Natural killer cell (primary cell): ENCODE data around the gene KDM4C. TPM values are rescaled to one million over a fixed set of nuclear protein-coding genes. Genes with fewer than 3 reads are reported as not detected.

Experiments used
- ATAC-seq, 3 donors: fragments of 150-1000 bp in 2 of 3; fragments of 200-7000 bp in 1 of 3; cut with Tn5 transposase; 1 replicate in 1 of 3; 2 replicates in 2 of 3; pipeline ENCODE4 v1.10.0; 2021; ENCODE audit warnings: mild to moderate bottlenecking in 2 of 3, moderate library complexity in 2 of 3
- DNase-seq, 2 donors: peaks; one replicate each; pipeline versions ENCODE4 v3.0.0 to v3.0.0-alpha.2; 2013 to 2021; ENCODE audit warnings: mixed read lengths in 1 of 2
- H3K27ac ChIP-seq: one replicate; pipeline ENCODE4 v1.5.1; 2013; ENCODE audit warnings: mild to moderate bottlenecking, low read length
- H3K27me3 ChIP-seq: one replicate; pipeline ENCODE4 v1.6.1; 2013; ENCODE audit warnings: low read length; ENCODE audit not compliant: control insufficient read depth, insufficient read depth
- H3K36me3 ChIP-seq: one replicate; pipeline ENCODE4 v1.6.1; 2013; ENCODE audit warnings: low read length; ENCODE audit not compliant: control insufficient read depth, insufficient read depth
- H3K4me1 ChIP-seq: one replicate; pipeline ENCODE4 v1.6.1; 2013; ENCODE audit warnings: low read length; ENCODE audit not compliant: control insufficient read depth, insufficient read depth
- H3K4me3 ChIP-seq: one replicate; pipeline ENCODE4 v1.5.1; 2013; ENCODE audit warnings: low read length
- H3K9me3 ChIP-seq: one replicate; pipeline ENCODE4 v1.6.1; 2013; ENCODE audit warnings: low read length; ENCODE audit not compliant: control insufficient read depth, insufficient read depth
- H3K27ac Mint-ChIP-seq, 2 donors: one replicate each; pipeline ENCODE4 v1.8.0; 2022; ENCODE audit warnings: mild to moderate bottlenecking in 2 of 2, mixed read lengths in 2 of 2, moderate library complexity in 1 of 2
- H3K27me3 Mint-ChIP-seq, 2 donors: one replicate each; pipeline ENCODE4 v1.8.0; 2022; ENCODE audit warnings: low read depth in 2 of 2, mixed read lengths in 2 of 2
- H3K36me3 Mint-ChIP-seq: one replicate; pipeline ENCODE4 v1.8.0; 2022; ENCODE audit warnings: mixed read lengths
- H3K4me1 Mint-ChIP-seq, 2 donors: one replicate each; pipeline ENCODE4 v1.8.0; 2022; ENCODE audit warnings: mixed read lengths in 2 of 2
- H3K4me3 Mint-ChIP-seq: one replicate; pipeline ENCODE4 v1.8.0; 2022; ENCODE audit warnings: mild to moderate bottlenecking, moderate library complexity, mixed read lengths
- H3K9me3 Mint-ChIP-seq, 2 donors: one replicate each; pipeline ENCODE4 v1.8.0; 2022; ENCODE audit warnings: mixed read lengths in 2 of 2
- WGBS: methylation state at CpG from one replicate; pipeline ENCODE4 v1.1.7; 2013; ENCODE audit warnings: missing lambda C conversion rate; ENCODE audit not compliant: insufficient coverage; 5-methylcytosine and 5-hydroxymethylcytosine counted together
- intact Hi-C: fragments of 100-400 bp; cut with micrococcal nuclease; formaldehyde crosslinking; loops from one replicate; pipeline ENCODE4 v1.14.2; 2022
- total RNA-seq, 4 donors: library from RNA; stranded (reverse); fragments of 120-200 nt in 1 of 4; gene quantifications; one replicate each; pipeline versions ENCODE4 v1.2.3 to v1.2.4, GENCODE V29; 2013 to 2022
- TF ChIP-seq, protein P1 (sequence below): fragments of 200-600 bp; IDR thresholded peaks from one replicate; pipeline ENCODE4 v1.8.0; 2022; ENCODE audit warnings: antibody characterized with exemption

Gene KDM4C
- total RNA-seq, 3 donors from 2014 or later (not counting 1 experiment from before 2014, with no cell fraction given) = 115 to 137 (median 116) TPM

DNA sequence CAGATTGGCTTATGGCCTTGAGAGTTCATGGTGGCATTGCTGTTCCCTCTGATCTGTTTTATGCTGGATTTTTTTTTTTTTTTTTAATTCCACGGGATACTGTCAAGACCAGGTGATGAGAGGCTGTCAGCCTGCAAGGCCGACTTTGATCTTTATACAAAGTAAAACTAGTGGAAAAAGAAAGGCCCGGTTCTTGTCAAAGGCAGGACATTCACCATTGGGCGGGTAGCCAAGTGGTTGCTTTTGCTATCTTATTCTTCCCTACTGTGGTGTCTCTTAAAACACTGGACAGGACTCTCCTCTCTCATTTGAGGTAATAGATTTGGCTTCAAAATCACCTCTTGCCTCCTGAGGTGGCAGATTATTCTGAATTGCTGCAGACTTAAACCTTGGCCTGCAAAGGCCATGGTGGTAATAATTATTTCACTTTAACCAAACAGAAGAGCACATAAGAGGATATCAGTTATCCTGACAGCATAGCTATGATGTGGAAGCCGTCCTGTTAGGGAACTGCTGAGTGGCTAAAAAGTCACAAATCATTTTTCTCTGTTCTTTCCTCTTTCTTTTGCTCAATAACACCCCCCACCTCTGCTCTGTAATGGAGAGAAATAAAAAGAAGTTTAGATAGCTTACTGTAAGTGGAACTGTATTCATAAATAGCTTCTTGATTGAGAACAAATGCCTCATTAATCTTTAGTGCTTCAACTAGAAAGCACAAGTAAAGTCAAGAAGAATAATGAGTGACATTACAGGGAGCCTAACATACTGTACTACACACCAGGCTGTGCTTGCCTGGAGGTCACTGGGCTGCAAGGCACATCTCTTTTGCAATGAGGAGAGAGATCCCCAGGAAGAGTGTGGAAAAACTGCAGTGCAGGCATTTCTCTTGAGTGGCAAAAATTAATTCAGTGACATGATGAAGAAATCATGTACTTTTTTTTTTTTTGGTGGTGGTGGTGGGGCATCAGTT is 275.6 kb downstream of the KDM4C start:
- Mint-ChIP-seq H3K27ac (no peak overlapping the region), H3K27me3 (no peaks in the 10 kb centered on the region), H3K9me3 (no peaks in the 10 kb centered on the region), H3K4me3 (no peak overlapping the region), H3K4me1 (peaks cover 9 to 11% of the 10 kb centered on the region in 2 donors), H3K36me3 (peaks cover 5% of the 10 kb centered on the region)
- TF ChIP-seq, protein P1, sequence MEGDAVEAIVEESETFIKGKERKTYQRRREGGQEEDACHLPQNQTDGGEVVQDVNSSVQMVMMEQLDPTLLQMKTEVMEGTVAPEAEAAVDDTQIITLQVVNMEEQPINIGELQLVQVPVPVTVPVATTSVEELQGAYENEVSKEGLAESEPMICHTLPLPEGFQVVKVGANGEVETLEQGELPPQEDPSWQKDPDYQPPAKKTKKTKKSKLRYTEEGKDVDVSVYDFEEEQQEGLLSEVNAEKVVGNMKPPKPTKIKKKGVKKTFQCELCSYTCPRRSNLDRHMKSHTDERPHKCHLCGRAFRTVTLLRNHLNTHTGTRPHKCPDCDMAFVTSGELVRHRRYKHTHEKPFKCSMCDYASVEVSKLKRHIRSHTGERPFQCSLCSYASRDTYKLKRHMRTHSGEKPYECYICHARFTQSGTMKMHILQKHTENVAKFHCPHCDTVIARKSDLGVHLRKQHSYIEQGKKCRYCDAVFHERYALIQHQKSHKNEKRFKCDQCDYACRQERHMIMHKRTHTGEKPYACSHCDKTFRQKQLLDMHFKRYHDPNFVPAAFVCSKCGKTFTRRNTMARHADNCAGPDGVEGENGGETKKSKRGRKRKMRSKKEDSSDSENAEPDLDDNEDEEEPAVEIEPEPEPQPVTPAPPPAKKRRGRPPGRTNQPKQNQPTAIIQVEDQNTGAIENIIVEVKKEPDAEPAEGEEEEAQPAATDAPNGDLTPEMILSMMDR = no peak
- Histone ChIP-seq H3K36me3 (peaks cover 3% of the 10 kb centered on the region), H3K27ac (no peak overlapping the region), H3K4me3 (no peak overlapping the region), H3K27me3 (no peaks in the 10 kb centered on the region), H3K9me3 (no peaks in the 10 kb centered on the region), H3K4me1 (no peaks in the 10 kb centered on the region)
- WGBS = 86% methylated on average over 5 of the region's 5 CpGs
- DNase-seq = no peak
- intact Hi-C loops = no loop called here
- no peak for ATAC-seq

DNA sequence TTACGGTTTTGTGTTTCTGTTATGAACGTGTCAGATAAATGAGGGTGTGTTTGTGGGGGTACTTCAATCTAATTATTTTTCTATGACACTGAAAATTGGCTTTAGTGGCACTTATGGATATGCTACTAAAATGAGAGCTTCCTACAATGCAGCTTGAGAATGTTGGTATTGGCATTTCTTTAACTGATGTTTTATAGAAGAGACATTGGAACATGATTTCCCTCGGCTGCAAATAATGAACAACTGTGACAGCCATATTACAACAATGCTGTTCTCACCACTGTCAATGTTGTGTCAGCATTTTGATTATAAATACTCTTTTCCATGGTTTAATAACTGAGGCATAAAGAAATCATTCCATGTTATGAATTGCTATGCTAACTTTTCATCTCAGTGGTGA is 279.4 kb downstream of the KDM4C start:
- 100% methylated on average over 3 of the region's 3 CpGs for WGBS

DNA sequence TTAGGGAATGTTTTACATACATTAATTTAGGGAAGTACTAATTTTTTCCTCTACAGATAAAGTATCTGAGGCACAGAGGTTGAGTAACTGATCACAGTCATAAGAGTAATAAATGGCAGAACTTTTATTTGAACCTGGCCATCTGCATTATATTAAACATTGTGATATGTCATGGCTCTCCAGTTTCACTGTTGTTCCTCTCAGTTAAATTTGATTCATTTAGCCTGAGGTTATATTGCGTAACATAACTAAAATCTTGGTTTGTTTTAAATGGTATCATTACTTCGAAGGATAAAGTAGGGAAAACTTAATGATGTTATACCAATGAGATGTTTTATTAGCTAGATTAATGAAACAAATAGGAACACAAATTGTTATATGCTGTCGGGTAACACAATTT is 284.4 kb downstream of the KDM4C start:
- Mint-ChIP-seq H3K36me3 (peaks cover 18% of the 10 kb centered on the region), H3K27ac (no peak overlapping the region), H3K4me1 (peaks cover 31 to 45% of the 10 kb centered on the region in 2 donors), H3K9me3 (no peaks in the 10 kb centered on the region), H3K4me3 (no peak overlapping the region), H3K27me3 (no peaks in the 10 kb centered on the region)
- Histone ChIP-seq H3K4me1 (no peaks in the 10 kb centered on the region), H3K4me3 (no peak overlapping the region), H3K36me3 (peaks cover 10% of the 10 kb centered on the region), H3K9me3 (no peaks in the 10 kb centered on the region), H3K27ac (no peak overlapping the region), H3K27me3 (no peaks in the 10 kb centered on the region)
- TF ChIP-seq, protein P1 = no peak
- WGBS = 97% methylated on average over 3 of the region's 3 CpGs
- intact Hi-C loops = no loop called here
- DNase-seq = no peak
- ATAC-seq = no peak

More for the DNA sequence above, 279.4 kb downstream of the KDM4C start:
- peaks cover 11 to 18% of the 10 kb centered on the region in 2 donors for H3K4me1 Mint-ChIP-seq
- no peak overlapping the region for H3K27ac Mint-ChIP-seq
- H3K36me3 Mint-ChIP-seq = peaks cover 19% of the 10 kb centered on the region
- H3K4me1 ChIP-seq = no peaks in the 10 kb centered on the region
- peaks cover 5% of the 10 kb centered on the region for H3K36me3 ChIP-seq
- no peak overlapping the region for H3K4me3 ChIP-seq
- TF ChIP-seq, protein P1 = no peak
- H3K27me3 ChIP-seq = no peaks in the 10 kb centered on the region
- H3K9me3 ChIP-seq = no peaks in the 10 kb centered on the region
- intact Hi-C loops = no loop called here
- H3K27ac ChIP-seq = no peak overlapping the region
- no peaks in the 10 kb centered on the region for H3K9me3 Mint-ChIP-seq
- no peak overlapping the region for H3K4me3 Mint-ChIP-seq
- DNase-seq = no peak
- no peak for ATAC-seq
- no peaks in the 10 kb centered on the region for H3K27me3 Mint-ChIP-seq
